ENCODE data around the gene KSR2. TPM values are rescaled to one million over a fixed set of nuclear protein-coding genes. Genes with fewer than 3 reads are reported as not detected.

Gene KSR2
- total RNA-seq, 1 donor from 2014 or later: 0.47 TPM

GRCh38 chr12:117606945-117607344 lies 361.8 kb downstream of the KSR2 start:
- Mint-ChIP-seq H3K36me3 (ENCODE audit: unreplicated experiment) (no peaks in the 10 kb centered on the region), H3K27ac (ENCODE audit: unreplicated experiment) (no peak overlapping the region), H3K9me3 (ENCODE audit: unreplicated experiment) (peaks cover 2% of the 10 kb centered on the region), H3K4me3 (ENCODE audit: unreplicated experiment) (no peak overlapping the region), H3K4me1 (ENCODE audit: low read depth, unreplicated experiment) (peaks cover 5% of the 10 kb centered on the region), H3K27me3 (ENCODE audit: unreplicated experiment) (peaks cover 7% of the 10 kb centered on the region)
- no peak for DNase-seq
- TF ChIP-seq, protein P1, sequence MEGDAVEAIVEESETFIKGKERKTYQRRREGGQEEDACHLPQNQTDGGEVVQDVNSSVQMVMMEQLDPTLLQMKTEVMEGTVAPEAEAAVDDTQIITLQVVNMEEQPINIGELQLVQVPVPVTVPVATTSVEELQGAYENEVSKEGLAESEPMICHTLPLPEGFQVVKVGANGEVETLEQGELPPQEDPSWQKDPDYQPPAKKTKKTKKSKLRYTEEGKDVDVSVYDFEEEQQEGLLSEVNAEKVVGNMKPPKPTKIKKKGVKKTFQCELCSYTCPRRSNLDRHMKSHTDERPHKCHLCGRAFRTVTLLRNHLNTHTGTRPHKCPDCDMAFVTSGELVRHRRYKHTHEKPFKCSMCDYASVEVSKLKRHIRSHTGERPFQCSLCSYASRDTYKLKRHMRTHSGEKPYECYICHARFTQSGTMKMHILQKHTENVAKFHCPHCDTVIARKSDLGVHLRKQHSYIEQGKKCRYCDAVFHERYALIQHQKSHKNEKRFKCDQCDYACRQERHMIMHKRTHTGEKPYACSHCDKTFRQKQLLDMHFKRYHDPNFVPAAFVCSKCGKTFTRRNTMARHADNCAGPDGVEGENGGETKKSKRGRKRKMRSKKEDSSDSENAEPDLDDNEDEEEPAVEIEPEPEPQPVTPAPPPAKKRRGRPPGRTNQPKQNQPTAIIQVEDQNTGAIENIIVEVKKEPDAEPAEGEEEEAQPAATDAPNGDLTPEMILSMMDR (IDR thresholded peaks at IDR 0.05; ENCODE audit: partially characterized antibody, unreplicated experiment): no peak

DNA sequence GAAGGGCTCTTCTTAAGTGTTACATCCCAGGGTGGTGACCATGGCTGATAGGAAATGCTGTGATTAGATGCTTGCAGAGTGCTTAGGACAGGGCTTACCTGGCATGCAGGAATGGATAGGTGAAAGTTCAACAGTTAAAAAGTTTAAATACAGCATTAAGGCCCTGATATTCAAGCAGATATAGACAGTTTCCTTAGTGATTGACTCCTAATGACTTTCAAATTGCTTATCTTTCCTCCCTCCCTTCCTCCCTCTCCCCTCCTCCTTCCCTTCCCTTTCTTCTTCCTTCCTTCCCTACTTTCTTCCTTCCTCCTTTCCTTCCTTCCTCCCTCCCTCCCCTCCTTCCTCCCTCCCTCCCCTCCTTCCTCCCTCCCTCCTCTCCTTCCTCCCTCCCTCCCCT lies 362.8 kb downstream of the KSR2 start:
- DNase-seq: no peak
- no peaks in the 10 kb centered on the region for H3K36me3 Mint-ChIP-seq (ENCODE audit: unreplicated experiment)
- TF ChIP-seq, protein P1 (IDR thresholded peaks at IDR 0.05; ENCODE audit: partially characterized antibody, unreplicated experiment): no peak
- H3K4me1 Mint-ChIP-seq (ENCODE audit: low read depth, unreplicated experiment): peaks cover 5% of the 10 kb centered on the region
- no peak overlapping the region for H3K27ac Mint-ChIP-seq (ENCODE audit: unreplicated experiment)
- H3K9me3 Mint-ChIP-seq (ENCODE audit: unreplicated experiment): peaks cover 2% of the 10 kb centered on the region
- H3K27me3 Mint-ChIP-seq (ENCODE audit: unreplicated experiment): peaks cover 5% of the 10 kb centered on the region
- H3K4me3 Mint-ChIP-seq (ENCODE audit: unreplicated experiment): no peak overlapping the region

GRCh38 chr12:117603316-117604113 lies 365.3 kb downstream of the KSR2 start:
- H3K4me3 Mint-ChIP-seq (ENCODE audit: unreplicated experiment): no peak overlapping the region
- no peaks in the 10 kb centered on the region for H3K36me3 Mint-ChIP-seq (ENCODE audit: unreplicated experiment)
- peaks cover 2% of the 10 kb centered on the region for H3K9me3 Mint-ChIP-seq (ENCODE audit: unreplicated experiment)
- TF ChIP-seq, protein P1 (IDR thresholded peaks at IDR 0.05; ENCODE audit: partially characterized antibody, unreplicated experiment): no peak
- peaks cover 5% of the 10 kb centered on the region for H3K27me3 Mint-ChIP-seq (ENCODE audit: unreplicated experiment)
- no peak overlapping the region for H3K27ac Mint-ChIP-seq (ENCODE audit: unreplicated experiment)
- DNase-seq: no peak
- peaks cover 5% of the 10 kb centered on the region for H3K4me1 Mint-ChIP-seq (ENCODE audit: low read depth, unreplicated experiment)

- Mint-ChIP-seq H3K27me3 (ENCODE audit: unreplicated experiment) (no peaks in the 10 kb centered on the region), H3K9me3 (ENCODE audit: unreplicated experiment) (no peaks in the 10 kb centered on the region), H3K36me3 (ENCODE audit: unreplicated experiment) (no peaks in the 10 kb centered on the region), H3K4me1 (ENCODE audit: low read depth, unreplicated experiment) (peaks cover 5% of the 10 kb centered on the region), H3K4me3 (ENCODE audit: unreplicated experiment) (no peak overlapping the region), H3K27ac (ENCODE audit: unreplicated experiment) (no peak overlapping the region)
- TF ChIP-seq, protein P1 (IDR thresholded peaks at IDR 0.05; ENCODE audit: partially characterized antibody, unreplicated experiment): no peak
- no peak for DNase-seq
These were observed 368.9 kb downstream of the KSR2 start for GRCh38 chr12:117599849-117600248.

- H3K9me3 Mint-ChIP-seq (ENCODE audit: unreplicated experiment): no peaks in the 10 kb centered on the region
- H3K4me1 Mint-ChIP-seq (ENCODE audit: low read depth, unreplicated experiment): no peaks in the 10 kb centered on the region
- H3K36me3 Mint-ChIP-seq (ENCODE audit: unreplicated experiment): no peaks in the 10 kb centered on the region
- TF ChIP-seq, protein P1 (IDR thresholded peaks at IDR 0.05; ENCODE audit: partially characterized antibody, unreplicated experiment): no peak
- no peak overlapping the region for H3K4me3 Mint-ChIP-seq (ENCODE audit: unreplicated experiment)
- H3K27ac Mint-ChIP-seq (ENCODE audit: unreplicated experiment): no peak overlapping the region
- no peak for DNase-seq
- no peaks in the 10 kb centered on the region for H3K27me3 Mint-ChIP-seq (ENCODE audit: unreplicated experiment)
These were observed 371.8 kb downstream of the KSR2 start for GRCh38 chr12:117596968-117597367.
